Measurements from ENCODE around the gene TMCC3. TPM values are rescaled to one million over a fixed set of nuclear protein-coding genes. Genes with fewer than 3 reads are reported as not detected.

TMCC3 gene
- total RNA-seq, 1 donor, result 0.36 TPM

DNA sequence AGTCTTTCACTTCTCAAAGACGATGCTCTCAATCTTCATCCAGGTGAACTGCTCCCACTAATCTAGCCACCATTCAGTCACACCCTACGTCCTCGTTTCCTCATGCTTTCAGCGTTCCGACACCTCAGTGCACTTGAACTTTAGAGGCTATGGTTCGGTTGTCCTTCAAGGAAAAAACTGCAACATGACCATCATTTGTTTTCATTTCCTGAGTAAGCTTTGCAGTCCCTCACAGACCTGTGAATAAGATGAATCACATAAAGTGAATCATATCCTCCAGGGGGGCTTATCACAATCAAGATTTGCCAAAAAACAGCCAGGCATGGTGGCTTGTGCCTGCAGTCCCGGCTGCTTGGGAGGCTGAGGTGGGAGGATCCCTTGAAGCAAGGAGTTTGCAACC is 80.2 kb downstream of the TMCC3 start:
- DNase-seq (ENCODE audit: insufficient read length, low spot score, missing footprints), result no peak
- H4K20me1 ChIP-seq (ENCODE audit: insufficient read depth, low read length), result no peaks in the 10 kb centered on the region
- peaks cover 33% of the 10 kb centered on the region for H3K27me3 ChIP-seq (ENCODE audit: insufficient read depth, low read length)
- no peak overlapping the region for H2AFZ ChIP-seq (ENCODE audit: low read length)
- no peaks in the 10 kb centered on the region for H3K9me3 ChIP-seq (ENCODE audit: low read depth, low read length)
- no peak overlapping the region for H3K27ac ChIP-seq (ENCODE audit: low read depth, low read length)
- peaks cover 10% of the 10 kb centered on the region for H3K4me1 ChIP-seq (ENCODE audit: insufficient read depth, low read length)
- H3K79me2 ChIP-seq (ENCODE audit: insufficient read depth, low read length), result no peaks in the 10 kb centered on the region
- H3K36me3 ChIP-seq (ENCODE audit: insufficient read depth, low read length), result no peaks in the 10 kb centered on the region
- TF ChIP-seq, protein P1, sequence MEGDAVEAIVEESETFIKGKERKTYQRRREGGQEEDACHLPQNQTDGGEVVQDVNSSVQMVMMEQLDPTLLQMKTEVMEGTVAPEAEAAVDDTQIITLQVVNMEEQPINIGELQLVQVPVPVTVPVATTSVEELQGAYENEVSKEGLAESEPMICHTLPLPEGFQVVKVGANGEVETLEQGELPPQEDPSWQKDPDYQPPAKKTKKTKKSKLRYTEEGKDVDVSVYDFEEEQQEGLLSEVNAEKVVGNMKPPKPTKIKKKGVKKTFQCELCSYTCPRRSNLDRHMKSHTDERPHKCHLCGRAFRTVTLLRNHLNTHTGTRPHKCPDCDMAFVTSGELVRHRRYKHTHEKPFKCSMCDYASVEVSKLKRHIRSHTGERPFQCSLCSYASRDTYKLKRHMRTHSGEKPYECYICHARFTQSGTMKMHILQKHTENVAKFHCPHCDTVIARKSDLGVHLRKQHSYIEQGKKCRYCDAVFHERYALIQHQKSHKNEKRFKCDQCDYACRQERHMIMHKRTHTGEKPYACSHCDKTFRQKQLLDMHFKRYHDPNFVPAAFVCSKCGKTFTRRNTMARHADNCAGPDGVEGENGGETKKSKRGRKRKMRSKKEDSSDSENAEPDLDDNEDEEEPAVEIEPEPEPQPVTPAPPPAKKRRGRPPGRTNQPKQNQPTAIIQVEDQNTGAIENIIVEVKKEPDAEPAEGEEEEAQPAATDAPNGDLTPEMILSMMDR (IDR thresholded peaks at IDR 0.05; ENCODE audit: extremely low read depth, low read depth, low read length), result no peak
- H3K4me2 ChIP-seq (ENCODE audit: insufficient read depth, low read length), result no peak overlapping the region
- H3K4me3 ChIP-seq (ENCODE audit: insufficient read depth, low read length), result no peak overlapping the region

DNA sequence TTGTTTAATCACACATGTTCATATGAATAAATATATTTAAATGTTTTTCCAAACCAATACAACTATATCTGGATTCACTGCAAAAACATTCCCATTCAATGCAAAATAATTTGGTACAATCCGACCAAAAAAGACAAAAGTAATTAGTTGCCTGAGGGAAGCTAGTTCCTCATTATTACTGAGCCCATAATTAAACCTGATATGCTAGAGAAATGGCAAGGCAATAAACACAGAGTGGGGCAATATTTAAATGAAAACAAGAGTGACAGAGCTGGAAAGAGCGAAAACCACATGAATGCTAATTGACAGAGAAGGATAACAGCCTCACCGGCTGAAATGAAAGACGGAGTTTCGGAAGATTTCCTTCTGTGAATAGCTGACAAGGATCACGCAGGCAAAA is 82.6 kb downstream of the TMCC3 start:
- TF ChIP-seq, protein P1 (IDR thresholded peaks at IDR 0.05; ENCODE audit: extremely low read depth, low read depth, low read length), result no peak

DNA sequence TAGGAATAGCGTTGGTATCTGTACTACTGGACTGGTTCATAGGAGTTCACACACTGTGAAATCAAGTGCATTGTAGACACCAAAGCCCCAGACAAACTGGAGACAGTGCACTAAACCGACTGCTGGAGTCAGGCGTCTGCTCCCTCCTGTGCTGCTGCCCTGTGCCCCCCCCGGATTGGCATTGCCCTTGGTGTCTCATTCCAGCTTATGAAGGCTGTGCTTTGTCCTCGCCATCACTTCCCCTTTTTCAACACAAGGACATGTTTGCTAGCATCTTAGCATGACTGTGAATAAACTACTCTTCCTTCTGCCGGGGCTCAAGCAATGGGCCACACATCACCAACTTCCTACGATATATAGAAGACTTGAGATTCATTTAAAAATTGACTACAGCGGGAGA is 84.0 kb downstream of the TMCC3 start:
- Histone ChIP-seq H3K79me2 (ENCODE audit: insufficient read depth, low read length) (no peaks in the 10 kb centered on the region), H3K27ac (ENCODE audit: low read depth, low read length) (no peak overlapping the region), H4K20me1 (ENCODE audit: insufficient read depth, low read length) (no peaks in the 10 kb centered on the region), H3K4me1 (ENCODE audit: insufficient read depth, low read length) (peaks cover 6% of the 10 kb centered on the region), H3K36me3 (ENCODE audit: insufficient read depth, low read length) (no peaks in the 10 kb centered on the region), H3K27me3 (ENCODE audit: insufficient read depth, low read length) (peaks cover 34% of the 10 kb centered on the region), H2AFZ (ENCODE audit: low read length) (no peak overlapping the region), H3K4me3 (ENCODE audit: insufficient read depth, low read length) (no peak overlapping the region), H3K4me2 (ENCODE audit: insufficient read depth, low read length) (no peak overlapping the region), H3K9me3 (ENCODE audit: low read depth, low read length) (no peaks in the 10 kb centered on the region)
- no peak for DNase-seq (ENCODE audit: insufficient read length, low spot score, missing footprints)
- TF ChIP-seq, protein P1 (IDR thresholded peaks at IDR 0.05; ENCODE audit: extremely low read depth, low read depth, low read length), result no peak

More for the DNA sequence above, 82.6 kb downstream of the TMCC3 start:
- Histone ChIP-seq H3K36me3 (ENCODE audit: insufficient read depth, low read length) (no peaks in the 10 kb centered on the region), H3K27me3 (ENCODE audit: insufficient read depth, low read length) (peaks cover 33% of the 10 kb centered on the region), H4K20me1 (ENCODE audit: insufficient read depth, low read length) (no peaks in the 10 kb centered on the region), H3K4me2 (ENCODE audit: insufficient read depth, low read length) (no peak overlapping the region), H2AFZ (ENCODE audit: low read length) (no peak overlapping the region), H3K79me2 (ENCODE audit: insufficient read depth, low read length) (no peaks in the 10 kb centered on the region), H3K4me1 (ENCODE audit: insufficient read depth, low read length) (peaks cover 10% of the 10 kb centered on the region), H3K27ac (ENCODE audit: low read depth, low read length) (no peak overlapping the region), H3K9me3 (ENCODE audit: low read depth, low read length) (no peaks in the 10 kb centered on the region), H3K4me3 (ENCODE audit: insufficient read depth, low read length) (no peak overlapping the region)
- DNase-seq (ENCODE audit: insufficient read length, low spot score, missing footprints), result no peak

DNA sequence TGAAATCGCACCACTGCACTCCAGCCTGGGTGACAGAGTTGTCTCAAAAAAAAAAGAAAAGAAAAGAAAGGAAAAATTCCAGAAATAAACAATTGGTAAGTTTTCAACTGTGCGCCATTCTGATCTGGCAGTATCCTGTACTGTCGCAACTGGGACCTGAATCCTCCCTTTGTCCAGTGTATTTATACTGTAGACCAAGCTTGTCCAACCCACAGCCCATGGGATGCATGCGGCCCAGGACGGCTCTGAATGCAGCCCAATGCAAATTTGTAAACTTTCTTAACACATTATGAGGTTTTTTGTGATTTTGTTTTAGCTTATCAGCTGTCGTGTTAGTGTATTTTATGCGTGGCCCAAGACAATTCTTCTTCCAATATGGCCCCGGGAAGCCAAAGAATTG is 84.7 kb downstream of the TMCC3 start:
- Histone ChIP-seq H2AFZ (ENCODE audit: low read length) (no peak overlapping the region), H3K4me2 (ENCODE audit: insufficient read depth, low read length) (no peak overlapping the region), H3K36me3 (ENCODE audit: insufficient read depth, low read length) (no peaks in the 10 kb centered on the region), H3K9me3 (ENCODE audit: low read depth, low read length) (no peaks in the 10 kb centered on the region), H3K27me3 (ENCODE audit: insufficient read depth, low read length) (peaks cover 41% of the 10 kb centered on the region), H3K4me3 (ENCODE audit: insufficient read depth, low read length) (no peak overlapping the region), H3K4me1 (ENCODE audit: insufficient read depth, low read length) (peaks cover 2% of the 10 kb centered on the region), H3K27ac (ENCODE audit: low read depth, low read length) (no peak overlapping the region), H4K20me1 (ENCODE audit: insufficient read depth, low read length) (no peaks in the 10 kb centered on the region), H3K79me2 (ENCODE audit: insufficient read depth, low read length) (no peaks in the 10 kb centered on the region)
- no peak for DNase-seq (ENCODE audit: insufficient read length, low spot score, missing footprints)
- TF ChIP-seq, protein P1 (IDR thresholded peaks at IDR 0.05; ENCODE audit: extremely low read depth, low read depth, low read length), result no peak

All from osteoblast (primary cell).